MCF 10A (cell line): ENCODE data around the gene ZNF718. TPM values are rescaled to one million over a fixed set of nuclear protein-coding genes. Genes with fewer than 3 reads are reported as not detected.
"Not testable (repeated sequence)": the region's sequence is repeated elsewhere in the genome, so short reads cannot be mapped to it uniquely, and the experiment has no call there.

ENCODE experiments used
- BruUV-seq: library from RNA; stranded (reverse); fragments of 400-500 nt; replicated peaks from 2 replicates; lab custom pipeline; 2021; lab: Mats Ljungman, UMichigan
- CTCF ChIA-PET: fragments of 300-600 bp; sonication (Branson Sonifier 250); formaldehyde crosslinking; extraction: SDS; loops from one replicate; lab custom pipeline; 2021; ENCODE audit warnings: antibody characterized with exemption, inconsistent platforms; lab: Yijun Ruan, JAX
- POLR2A ChIA-PET: fragments of 300-600, 350-650 bp; sonication (Branson Sonifier 250); formaldehyde crosslinking; extraction: SDS; loops from one replicate; lab custom pipeline; 2020; ENCODE audit warnings: antibody characterized with exemption, inconsistent platforms; lab: Yijun Ruan, JAX
- DNase-seq: peaks from one replicate; pipeline ENCODE4 v3.0.0-alpha.2; 2018; ENCODE audit not compliant: unreplicated experiment
- H3K27ac Mint-ChIP-seq: one replicate; pipeline ENCODE4 v1.8.0; 2022; ENCODE audit warnings: mild to moderate bottlenecking, low read depth, mixed read lengths; ENCODE audit not compliant: unreplicated experiment
- H3K27me3 Mint-ChIP-seq: one replicate; pipeline ENCODE4 v1.8.0; 2022; ENCODE audit warnings: mixed read lengths; ENCODE audit not compliant: insufficient read depth, unreplicated experiment
- H3K36me3 Mint-ChIP-seq: one replicate; pipeline ENCODE4 v1.8.0; 2022; ENCODE audit warnings: mild to moderate bottlenecking, moderate library complexity, mixed read lengths; ENCODE audit not compliant: insufficient read depth, unreplicated experiment
- H3K4me1 Mint-ChIP-seq: one replicate; pipeline ENCODE4 v1.8.0; 2022; ENCODE audit warnings: mixed read lengths; ENCODE audit not compliant: insufficient read depth, unreplicated experiment
- H3K4me3 Mint-ChIP-seq: one replicate; pipeline ENCODE4 v1.8.0; 2022; ENCODE audit warnings: mild to moderate bottlenecking, moderate library complexity, mixed read lengths; ENCODE audit not compliant: unreplicated experiment
- H3K9me3 Mint-ChIP-seq: one replicate; pipeline ENCODE4 v1.8.0; 2022; ENCODE audit warnings: mixed read lengths; ENCODE audit not compliant: unreplicated experiment
- CTCF ChIP-seq: fragments of 200-600 bp; IDR thresholded peaks from one replicate; pipeline ENCODE4 v1.8.0; 2022; ENCODE audit warnings: antibody characterized with exemption, mild to moderate bottlenecking; ENCODE audit not compliant: unreplicated experiment
- intact Hi-C: fragments of 100-400 bp; cut with micrococcal nuclease; formaldehyde crosslinking; loops from 2 replicates; pipeline ENCODE4 v1.14.1; 2022
- total RNA-seq: library from RNA; stranded (reverse); gene quantifications from 2 replicates; pipeline ENCODE4 v1.2.3, GENCODE V29; 2022

The ZNF718 gene
- total RNA-seq, 1 experiment from 2014 or later: 10.8 TPM

GRCh38 chr4:121408-122084 is 2.8 kb upstream of the ZNF718 start:
- no TSS peak for BruUV-seq
- CTCF ChIA-PET: interaction anchor here (0.6 kb wide), 1 partner anchor 11 kb away, joined by 3 read pairs; no protein-coding TSS in a partner anchor

GRCh38 chr4:123922-124274 is 403 bp upstream of the ZNF718 start:
- peak overlapping the region; percentile 91 for H3K4me3 Mint-ChIP-seq
- H3K27me3 Mint-ChIP-seq, H3K9me3 Mint-ChIP-seq, CTCF ChIA-PET, DNase-seq, intact Hi-C loops, BruUV-seq, H3K4me1 Mint-ChIP-seq: not testable (repeated sequence)
- H3K36me3 Mint-ChIP-seq: peaks cover 40% of the 10 kb centered on the region
- H3K27ac Mint-ChIP-seq: peak overlapping the region; percentile 98
- POLR2A ChIA-PET: interaction anchor here (0.7 to 3.5 kb wide), 16 partner anchors 9 to 350 kb away, joined by 3 to 35 read pairs (median 5); partner anchors contain the start of genes ZNF141, ZNF595 and ZNF732

More at GRCh38 chr4:121408-122084, 2.8 kb upstream of the ZNF718 start:
- no peak for DNase-seq
- Mint-ChIP-seq H3K36me3 (peaks cover 17% of the 10 kb centered on the region), H3K27me3 (no peaks in the 10 kb centered on the region), H3K4me3 (no peak overlapping the region), H3K9me3 (peaks cover 10% of the 10 kb centered on the region), H3K4me1 (peaks cover 5% of the 10 kb centered on the region), H3K27ac (no peak overlapping the region)
- TF ChIP-seq CTCF: no peak
- POLR2A ChIA-PET: no interaction called here
- intact Hi-C loops: no loop called here

GRCh38 chr4:125091-125771 is 930 bp downstream of the ZNF718 start:
- no peak for TF ChIP-seq CTCF
- Mint-ChIP-seq H3K36me3 (peaks cover 54% of the 10 kb centered on the region), H3K4me3 (peak overlapping the region; percentile 91), H3K27ac (peak overlapping the region; percentile 98), H3K9me3 (peaks cover 7% of the 10 kb centered on the region), H3K4me1 (peaks cover 5% of the 10 kb centered on the region), H3K27me3 (no peaks in the 10 kb centered on the region)
- peak; percentile 32 for DNase-seq
- ChIA-PET POLR2A (interaction anchor here (0.6 to 3.5 kb wide), 19 partner anchors 8 to 349 kb away, joined by 3 to 35 read pairs (median 5); partner anchors contain the start of genes ZNF141, ZNF595 and ZNF732), CTCF (no interaction called here)
- intact Hi-C loops: no loop called here
- BruUV-seq: no TSS peak

- Mint-ChIP-seq H3K9me3 (peaks cover 5% of the 10 kb centered on the region), H3K27me3 (no peaks in the 10 kb centered on the region), H3K4me3 (peak overlapping the region; percentile 91), H3K36me3 (peaks cover 60% of the 10 kb centered on the region), H3K4me1 (peaks cover 5% of the 10 kb centered on the region), H3K27ac (peak overlapping the region; percentile 98)
- DNase-seq: no peak
- no TSS peak for BruUV-seq
- ChIA-PET CTCF (no interaction called here), POLR2A (interaction anchor here (1.0 to 3.5 kb wide), 5 partner anchors 15 to 212 kb away, joined by 3 to 35 read pairs (median 12); partner anchors contain the start of genes ZNF141 and ZNF595)
- intact Hi-C loops: no loop called here
- no peak for TF ChIP-seq CTCF
These were observed 1.5 kb downstream of the ZNF718 start for GRCh38 chr4:125833-126232.
